SK-N-SH (cell line): ENCODE results near the gene ZMAT5. TPM values are rescaled to one million over a fixed set of nuclear protein-coding genes. Genes with fewer than 3 reads are reported as not detected.

Experiments used
- CTCF ChIA-PET: fragments of 300-600, 350-600 bp; formaldehyde crosslinking; extraction: SDS; loops from one replicate; lab custom pipeline; 2021; lab: Yijun Ruan, JAX
- POLR2A ChIA-PET: fragments of 350-600 bp; sonication (Branson Sonifier 250); formaldehyde crosslinking; extraction: SDS; loops from one replicate; lab custom pipeline; 2020; ENCODE audit warnings: antibody characterized with exemption, inconsistent platforms; lab: Yijun Ruan, JAX
- DNase-seq: peaks from one replicate; pipeline ENCODE4 v3.0.0; 2012
- H2AFZ ChIP-seq: fragments of 200-600 bp; sonication (generic); 2 replicates; pipeline ENCODE4 v1.8.1; 2016; ENCODE audit warnings: antibody characterized with exemption, mild to moderate bottlenecking, low read depth
- H3F3A ChIP-seq: fragments of 200-600 bp; sonication (generic); replicated peaks from 2 replicates; pipeline ENCODE3; 2016; ENCODE audit warnings: antibody characterized with exemption, mild to moderate bottlenecking; ENCODE audit not compliant: insufficient read depth
- H3K27ac ChIP-seq, 2 experiments: fragments of 200-500 bp in 1 of 2; fragments of 200-600 bp in 1 of 2; sonication (Bioruptor generic) in 1 of 2; sonication (generic), shearing (Covaris generic) in 1 of 2; 2 replicates each; pipeline versions ENCODE4 v1.5.1 to v1.6.1; 2014 to 2016; ENCODE audit warnings: low read depth in 2 of 2, inconsistent platforms in 1 of 2, low read length in 1 of 2, mild to moderate bottlenecking in 1 of 2, mixed read lengths in 1 of 2
- H3K27me3 ChIP-seq: fragments of 200-600 bp; sonication (generic), shearing (Covaris generic); 2 replicates; pipeline ENCODE4 v1.6.1; 2016; ENCODE audit warnings: mixed run types; ENCODE audit not compliant: insufficient read depth
- H3K36me3 ChIP-seq, 2 experiments: fragments of 200-500 bp in 1 of 2; fragments of 200-600 bp in 1 of 2; sonication (Bioruptor generic) in 1 of 2; sonication (generic) in 1 of 2; replicated peaks in 1 of 2; 2 replicates each; pipeline versions ENCODE3 to v1.5.1; 2014 to 2016; ENCODE audit warnings: low read length in 1 of 2, mild to moderate bottlenecking in 1 of 2; ENCODE audit not compliant: insufficient read depth in 2 of 2, control insufficient read depth in 1 of 2
- H3K4me1 ChIP-seq, 2 experiments: fragments of 200-500 bp in 1 of 2; fragments of 200-600 bp in 1 of 2; sonication (Bioruptor generic) in 1 of 2; sonication (generic), shearing (Covaris generic) in 1 of 2; 2 replicates each; pipeline versions ENCODE4 v1.5.1 to v1.6.1; 2014 to 2016; ENCODE audit warnings: low read depth in 1 of 2, low read length in 1 of 2, mixed run types in 1 of 2; ENCODE audit not compliant: insufficient read depth in 2 of 2, control insufficient read depth in 1 of 2
- H3K4me2 ChIP-seq: fragments of 200-600 bp; sonication (generic), shearing (Covaris generic); 2 replicates; pipeline ENCODE4 v1.6.1; 2017; ENCODE audit warnings: mixed run types
- H3K4me3 ChIP-seq, 2 experiments: fragments of 200-500 bp in 1 of 2; fragments of 200-600 bp in 1 of 2; sonication (Bioruptor generic) in 1 of 2; sonication (generic), shearing (Covaris generic) in 1 of 2; 2 replicates each; pipeline versions ENCODE4 v1.5.1 to v1.8.1; 2014 to 2016; ENCODE audit warnings: low read depth in 2 of 2, inconsistent platforms in 1 of 2, low read length in 1 of 2, mild to moderate bottlenecking in 1 of 2, mixed read lengths in 1 of 2, moderate library complexity in 1 of 2
- H3K79me2 ChIP-seq: fragments of 200-600 bp; sonication (generic); 2 replicates; pipeline ENCODE4 v1.8.1; 2017; ENCODE audit warnings: mild to moderate bottlenecking; ENCODE audit not compliant: insufficient read depth
- H3K9ac ChIP-seq: fragments of 200-600 bp; sonication (generic); 2 replicates; pipeline ENCODE4 v1.6.1; 2017; ENCODE audit warnings: mixed run types
- H3K9me2 ChIP-seq: fragments of 200-600 bp; sonication (generic); 2 replicates; pipeline ENCODE4 v1.6.1; 2017; ENCODE audit warnings: mixed run types
- H3K9me3 ChIP-seq: fragments of 200-600 bp; sonication (generic); 2 replicates; pipeline ENCODE4 v1.6.1; 2017; ENCODE audit warnings: mixed run types, mild to moderate bottlenecking, moderate library complexity
- H4K20me1 ChIP-seq: fragments of 200-600 bp; sonication (generic); 2 replicates; pipeline ENCODE4 v1.6.1; 2017; ENCODE audit warnings: mild to moderate bottlenecking, mixed run types; ENCODE audit not compliant: insufficient read depth
- CTCF ChIP-seq: fragments of 200-600 bp; sonication (generic); IDR thresholded peaks from 2 replicates; pipeline ENCODE4 v1.6.1; 2017; ENCODE audit warnings: antibody characterized with exemption, mild to moderate bottlenecking, moderate library complexity
- FOXJ3 ChIP-seq: sonication (generic); formaldehyde crosslinking; IDR thresholded peaks from 2 replicates; pipeline ENCODE4 v1.5.1; 2020; ENCODE audit warnings: mild to moderate bottlenecking, missing genetic modification reagents
- JUND ChIP-seq: IDR thresholded peaks from 2 replicates; pipeline ENCODE4 v1.4.0; 2012
- POLR2AphosphoS5 ChIP-seq: IDR thresholded peaks from 2 replicates; pipeline ENCODE4 v1.6.1; 2012; ENCODE audit warnings: low read depth, low read length
- REST ChIP-seq: IDR thresholded peaks from 2 replicates; pipeline ENCODE4 v1.6.1; 2012; ENCODE audit warnings: mild to moderate bottlenecking, low read depth, low read length, moderate library complexity
- SMC3 ChIP-seq: IDR thresholded peaks from 2 replicates; pipeline ENCODE4 v1.6.1; 2012; ENCODE audit warnings: low read depth, low read length, improper control_type of control experiment
- USF1 ChIP-seq: IDR thresholded peaks from 2 replicates; pipeline ENCODE4 v1.4.0; 2012; ENCODE audit warnings: low read depth, borderline replicate concordance
- ZBTB33 ChIP-seq: IDR thresholded peaks from 2 replicates; pipeline ENCODE4 v1.4.0; 2012; ENCODE audit warnings: low read depth, borderline replicate concordance
- WGBS: methylation state at CpG from one replicate; pipeline ENCODE4 v1.1.6; 2017; ENCODE audit warnings: low lambda C conversion rate; 5-methylcytosine and 5-hydroxymethylcytosine counted together
- polyA plus RNA-seq, 3 experiments: library from polyadenylated mRNA; depleted of rRNA; stranded (reverse); fragments of >200 nt; gene quantifications; 2 replicates each; pipeline ENCODE4 v1.2.3, GENCODE V29; 2012

The ZMAT5 gene
- polyA plus RNA-seq, 1 of the 3 experiments (the other 2 are of a cell fraction), result 35.0 TPM

GRCh38 chr22:29717789-29718188, 49.0 kb downstream of the ZMAT5 start:
- H3K9ac ChIP-seq, result no peak overlapping the region
- WGBS, result 79% methylated on average over 10 of the region's 11 CpGs
- H3K4me2 ChIP-seq, result no peak overlapping the region
- no peaks in the 10 kb centered on the region for H3K9me2 ChIP-seq
- POLR2A ChIA-PET, result interaction anchor here (2.5 kb wide), 1 partner anchor 13 kb away, joined by 13 read pairs; no protein-coding TSS in a partner anchor
- no peak overlapping the region for H3K4me3 ChIP-seq
- no peak for DNase-seq
- TF ChIP-seq JUND (no peak), POLR2AphosphoS5 (no peak), FOXJ3 (CRISPR knock-in tag) (no peak), SMC3 (no peak), ZBTB33 (no peak), CTCF (no peak)
- H3F3A ChIP-seq, result no peaks in the 10 kb centered on the region
- no peaks in the 10 kb centered on the region for H3K36me3 ChIP-seq
- no peaks in the 10 kb centered on the region for H3K79me2 ChIP-seq
- H3K9me3 ChIP-seq, result no peaks in the 10 kb centered on the region
- peaks cover 12% of the 10 kb centered on the region; the same call in 1 of the 2 replicates for H4K20me1 ChIP-seq
- CTCF ChIA-PET, result interaction anchor here (0.9 to 5.2 kb wide), 7 partner anchors 9 to 371 kb away, joined by 3 to 34 read pairs (median 5); no protein-coding TSS in a partner anchor
- no peak overlapping the region; a peak in 1 of 4 replicates for H3K27ac ChIP-seq
- H3K4me1 ChIP-seq, result peaks cover 0 to 64% of the 10 kb centered on the region in 2 experiments; a peak in 1 of 4 replicates
- peaks cover 18% of the 10 kb centered on the region; the same call in 1 of the 2 replicates for H3K27me3 ChIP-seq
- no peak overlapping the region for H2AFZ ChIP-seq

- CTCF ChIA-PET, result interaction anchor here (1.0 to 5.2 kb wide), 4 partner anchors 13 to 371 kb away, joined by 3 to 34 read pairs (median 6); no protein-coding TSS in a partner anchor
- WGBS, result 68% methylated on average over 15 of the region's 16 CpGs
These were observed 49.8 kb downstream of the ZMAT5 start for GRCh38 chr22:29716814-29717545.

More at GRCh38 chr22:29716814-29717545, 49.8 kb downstream of the ZMAT5 start:
- H3K27me3 ChIP-seq, result peaks cover 18% of the 10 kb centered on the region; the same call in 1 of the 2 replicates
- no peak overlapping the region for H2AFZ ChIP-seq
- POLR2A ChIA-PET, result interaction anchor here (2.5 kb wide), 1 partner anchor 12 kb away, joined by 13 read pairs; no protein-coding TSS in a partner anchor
- peaks cover 12% of the 10 kb centered on the region; the same call in 1 of the 2 replicates for H4K20me1 ChIP-seq
- H3K9ac ChIP-seq, result no peak overlapping the region
- no peaks in the 10 kb centered on the region for H3F3A ChIP-seq
- peaks cover 0 to 62% of the 10 kb centered on the region in 2 experiments; a peak in 1 of 4 replicates for H3K4me1 ChIP-seq
- TF ChIP-seq REST (peak; percentile 99), USF1 (no peak)
- no peak overlapping the region for H3K4me3 ChIP-seq
- H3K27ac ChIP-seq, result no peak overlapping the region
- H3K9me2 ChIP-seq, result no peaks in the 10 kb centered on the region
- no peaks in the 10 kb centered on the region for H3K79me2 ChIP-seq
- DNase-seq, result no peak
- H3K4me2 ChIP-seq, result no peak overlapping the region
- H3K36me3 ChIP-seq, result no peaks in the 10 kb centered on the region
- H3K9me3 ChIP-seq, result no peaks in the 10 kb centered on the region
